Activated CD8-positive, alpha-beta memory T cell treated with anti-CD3 and anti-CD28 coated beads for 36 hours (primary cell): ENCODE measurements around the gene EBLN1. TPM values are rescaled to one million over a fixed set of nuclear protein-coding genes. Genes with fewer than 3 reads are reported as not detected.

ENCODE experiments used
- CTCF ChIA-PET: fragments of 350-600 bp; sonication (Branson Sonifier 250); formaldehyde crosslinking; loops from one replicate; lab custom pipeline; 2021; ENCODE audit warnings: antibody characterized with exemption; lab: Charles Lee
- POLR2A ChIA-PET: fragments of 350-600 bp; sonication (Branson Sonifier 250); formaldehyde crosslinking; loops from one replicate; lab custom pipeline; 2021; ENCODE audit warnings: antibody characterized with exemption; lab: Charles Lee
- total RNA-seq, 2 experiments: library from RNA; stranded (reverse); gene quantifications; one replicate each; pipeline ENCODE4 v1.2.3, GENCODE V29; 2021

EBLN1 gene
- total RNA-seq, result not detected

DNA sequence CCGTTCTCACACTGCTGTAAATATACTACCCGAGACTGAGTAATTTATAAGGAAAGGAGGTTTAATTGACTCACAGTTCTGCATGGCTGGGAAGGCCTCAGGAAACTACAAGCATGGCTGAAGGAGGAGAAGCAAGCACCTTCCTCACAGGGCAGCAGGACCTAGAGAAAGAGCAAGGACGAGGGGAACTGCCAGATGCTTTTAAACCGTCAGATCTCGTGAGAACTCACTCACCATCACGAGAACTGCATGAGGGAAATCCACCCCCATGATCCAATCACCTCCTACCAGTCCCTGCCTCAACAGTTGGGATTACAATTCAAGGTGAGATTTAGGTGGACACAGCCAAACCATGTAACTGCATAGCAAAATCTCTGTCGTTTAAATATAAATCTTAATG lies at the start of gene EBLN1:
TSS of gene EBLN1 (minus strand) at position 174 of the 400 bp plus-strand sequence. CDS start 8,032 bp downstream, outside the sequence.
- ChIA-PET POLR2A (no interaction called here), CTCF (no interaction called here)

DNA sequence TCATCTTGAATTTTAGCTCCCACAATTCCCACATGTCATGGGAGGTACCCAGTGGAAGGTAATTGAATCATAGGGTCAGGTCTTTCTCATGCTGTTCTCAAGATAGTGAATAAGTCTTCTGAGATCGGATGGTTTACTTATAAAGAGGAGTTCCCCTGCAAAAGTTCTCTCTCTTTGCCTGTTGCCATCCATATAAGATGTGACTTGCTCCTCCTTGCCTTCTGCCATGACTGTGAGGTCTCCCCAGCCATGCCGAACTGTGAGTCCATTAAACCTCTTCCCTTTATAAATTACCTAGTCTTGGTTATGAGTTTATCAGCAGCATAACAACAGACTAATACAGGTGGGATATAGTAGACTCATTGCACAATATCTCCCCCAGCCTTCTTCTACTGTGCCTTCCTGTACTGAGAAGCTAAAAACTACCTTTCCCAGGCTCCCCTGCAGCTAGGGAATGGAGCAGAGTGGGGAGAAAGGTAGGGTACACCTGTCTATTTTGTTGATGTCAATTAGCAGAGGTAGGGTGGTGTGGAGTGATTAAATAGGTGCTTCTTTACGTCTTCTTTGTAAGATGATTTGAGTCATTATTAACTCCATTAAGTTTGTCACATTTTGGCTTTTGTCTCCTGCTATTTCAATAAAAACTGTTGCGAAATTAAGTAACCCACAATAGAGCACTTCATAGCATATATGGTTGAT lies 48.2 kb upstream of the EBLN1 start:
- ChIA-PET POLR2A (no interaction called here), CTCF (interaction anchor here (0.6 kb wide), 1 partner anchor 20 kb away, joined by 3 read pairs; no protein-coding TSS in a partner anchor)

DNA sequence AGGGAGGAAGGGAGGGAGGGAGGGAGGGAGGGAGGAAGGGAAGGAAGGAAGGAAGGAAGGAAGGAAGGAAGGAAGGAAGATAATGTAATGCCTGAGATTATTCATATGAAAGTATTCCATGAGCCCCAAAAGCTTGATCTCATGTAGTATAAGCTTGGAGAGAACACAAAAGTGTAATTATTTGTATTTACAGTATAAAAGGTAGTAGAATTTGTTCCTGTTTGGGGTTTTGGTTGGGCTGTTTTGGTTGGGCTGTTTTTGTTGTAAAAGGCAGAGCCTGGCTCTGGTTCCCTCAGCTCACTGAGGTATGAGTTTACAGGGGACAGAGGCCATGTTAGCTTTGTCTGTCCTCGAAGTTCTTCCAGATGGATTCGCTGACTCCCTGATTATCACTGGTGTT lies 45.3 kb upstream of the EBLN1 start:
- ChIA-PET CTCF (no interaction called here), POLR2A (no interaction called here)

DNA sequence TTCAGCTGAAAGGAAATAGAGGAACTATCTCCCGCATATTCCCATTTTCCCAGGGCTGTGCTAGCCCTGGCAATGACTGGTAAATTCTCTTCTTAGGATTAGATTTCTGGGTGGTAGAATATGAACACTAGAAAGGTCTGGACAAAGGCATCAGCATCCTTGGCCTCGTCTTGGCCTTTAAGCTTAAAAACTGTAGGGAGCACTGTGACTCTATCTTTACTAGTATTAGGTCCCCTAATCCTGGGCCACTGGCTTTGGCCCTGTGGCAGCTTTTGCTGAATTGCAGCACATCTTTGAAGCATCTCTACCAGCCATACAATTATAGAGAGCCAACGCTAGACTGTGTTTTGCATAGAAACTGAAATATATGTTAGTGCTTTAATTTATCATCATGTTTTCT lies 41.5 kb upstream of the EBLN1 start:
- ChIA-PET CTCF (no interaction called here), POLR2A (interaction anchor here (0.7 kb wide), 1 partner anchor 732 kb away, joined by 7 read pairs; no protein-coding TSS in a partner anchor)

DNA sequence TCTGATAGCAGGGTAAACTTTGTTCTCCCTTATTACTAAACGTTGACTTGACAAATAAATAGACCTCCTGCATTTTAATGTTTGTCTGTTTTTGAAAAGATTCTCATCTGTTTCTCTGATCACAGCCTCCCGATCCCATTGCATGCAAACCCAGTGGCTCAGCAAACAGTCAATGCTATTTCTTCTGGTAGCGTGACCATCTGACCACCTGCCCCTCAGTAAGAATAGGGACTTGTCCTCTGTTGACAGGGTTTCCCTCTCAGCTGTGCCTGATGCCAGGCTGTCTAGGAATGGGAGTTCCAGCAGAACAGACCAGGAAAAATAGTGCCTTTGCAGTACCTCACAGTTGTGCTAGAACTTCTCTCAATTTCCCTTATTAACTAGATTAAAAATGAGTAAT lies 40.7 kb upstream of the EBLN1 start:
- POLR2A ChIA-PET, result interaction anchor here (0.7 kb wide), 1 partner anchor 731 kb away, joined by 7 read pairs; no protein-coding TSS in a partner anchor
- CTCF ChIA-PET, result interaction anchor here (0.6 to 0.7 kb wide), 2 partner anchors 168 to 252 kb away, joined by 4 to 6 read pairs; no protein-coding TSS in a partner anchor

DNA sequence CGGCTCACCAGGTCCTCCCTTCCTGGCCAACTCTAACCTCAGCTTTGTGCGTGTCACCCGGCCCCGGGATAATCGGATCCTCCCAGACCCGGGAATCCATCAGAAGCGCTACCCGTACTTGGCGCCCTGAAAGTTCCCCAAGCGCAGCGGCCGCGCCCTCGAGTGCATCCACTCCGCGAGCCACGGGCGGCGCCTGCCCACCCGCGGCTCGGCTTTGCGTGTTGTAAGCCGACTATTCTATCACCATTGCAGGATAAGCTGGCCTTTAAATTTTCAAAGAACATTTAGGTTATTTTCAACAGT lies 35.7 kb upstream of the EBLN1 start:
- ChIA-PET POLR2A (interaction anchor here (0.9 kb wide), 1 partner anchor 250 kb away, joined by 3 read pairs; the partner anchor contains the start of gene DNAJC1), CTCF (interaction anchor here (1.4 kb wide), 1 partner anchor 63 kb away, joined by 4 read pairs; the partner anchor contains the start of gene COMMD3)

DNA sequence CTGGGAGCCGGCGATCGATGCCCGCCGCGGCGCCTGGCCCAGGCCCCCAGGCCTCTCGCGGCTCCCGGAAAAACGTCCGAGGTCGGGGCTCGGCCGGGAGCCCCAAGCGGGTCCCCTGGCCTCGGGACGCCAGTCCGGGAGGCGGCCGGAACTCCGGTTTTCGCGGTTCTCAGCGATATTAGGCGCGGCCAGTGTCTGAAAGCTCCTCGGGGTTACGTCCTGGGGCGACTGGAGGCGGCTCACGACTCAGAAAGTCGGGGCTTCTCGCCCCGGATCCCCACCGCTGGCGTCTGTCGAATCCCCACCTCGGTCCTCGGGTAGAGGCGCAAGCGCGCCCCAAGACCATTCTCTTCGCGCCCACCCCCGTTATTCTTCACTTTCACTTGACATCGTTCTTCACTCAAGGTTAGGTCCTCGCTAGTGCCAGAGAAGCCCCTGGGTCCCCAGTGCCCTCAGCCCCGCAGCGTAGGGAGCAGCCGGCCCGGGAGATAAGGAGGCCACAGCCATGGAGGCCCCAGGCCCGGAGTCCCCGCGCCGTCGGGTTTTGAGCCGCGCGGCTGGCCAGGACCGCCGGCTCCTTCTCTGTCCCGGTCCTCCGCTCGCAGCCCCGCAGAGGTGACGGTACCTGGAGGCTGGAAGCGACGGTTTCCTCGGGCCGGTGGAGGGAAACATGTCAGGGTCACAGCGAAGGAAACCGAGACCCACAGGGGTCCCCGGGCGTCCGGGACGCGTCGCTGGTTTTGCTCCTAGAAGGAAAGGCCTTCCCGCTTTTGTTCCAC lies 35.2 kb upstream of the EBLN1 start:
- ChIA-PET POLR2A (no interaction called here), CTCF (interaction anchor here (1.4 kb wide), 1 partner anchor 63 kb away, joined by 4 read pairs; the partner anchor contains the start of gene COMMD3)

DNA sequence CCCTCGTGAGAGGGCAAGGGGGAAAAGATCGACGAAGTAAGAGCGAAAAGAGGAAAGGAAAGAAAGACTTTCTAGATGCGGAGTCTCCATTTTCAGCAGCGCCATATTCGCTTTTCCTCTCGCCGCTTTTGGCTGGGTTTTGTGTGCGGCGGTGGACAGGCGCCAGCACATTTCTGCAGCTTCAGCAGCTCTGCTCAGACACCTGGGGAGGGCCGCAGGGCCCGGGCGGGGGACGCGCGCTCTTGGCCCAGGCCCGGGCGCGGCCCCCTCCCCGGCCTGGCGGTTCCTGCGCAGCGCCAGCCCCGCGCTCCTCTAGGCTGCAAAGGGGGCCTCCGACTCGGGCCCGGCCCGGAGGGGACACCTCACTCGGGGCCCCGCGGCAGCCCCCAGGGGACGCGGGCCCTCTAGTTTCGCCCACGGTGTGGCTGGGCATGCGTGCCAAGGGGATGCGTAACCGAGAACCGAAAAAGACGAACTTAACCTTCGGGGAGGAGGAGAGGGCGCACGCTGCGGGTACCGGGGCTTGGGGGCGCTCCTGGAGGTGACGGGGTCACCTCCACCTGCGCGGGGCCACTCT lies 34.5 kb upstream of the EBLN1 start:
- ChIA-PET CTCF (no interaction called here), POLR2A (no interaction called here)

DNA sequence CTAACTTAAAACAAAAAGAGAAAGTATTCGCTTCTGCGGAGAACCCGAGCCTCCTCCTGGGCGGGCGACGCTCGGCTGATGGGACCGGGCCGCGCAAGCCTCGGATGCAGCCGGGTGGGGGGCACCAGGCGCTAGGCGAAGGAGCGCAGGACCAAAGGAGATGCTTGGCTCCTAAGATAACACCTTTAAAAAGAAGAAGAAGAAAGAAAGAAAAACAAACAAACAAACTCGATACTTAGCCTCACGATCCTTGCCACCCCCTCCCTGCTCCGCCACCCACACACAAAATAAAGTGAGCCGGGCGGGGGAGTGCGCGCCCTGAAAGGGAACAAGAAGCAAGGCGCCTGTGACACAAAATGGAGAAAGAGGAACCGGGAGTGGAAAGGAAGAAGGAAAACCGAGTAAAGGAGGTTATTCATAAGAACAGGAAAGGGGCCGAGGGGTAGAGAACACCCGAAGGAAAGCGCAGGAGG lies 34.0 kb upstream of the EBLN1 start:
- ChIA-PET CTCF (no interaction called here), POLR2A (no interaction called here)

DNA sequence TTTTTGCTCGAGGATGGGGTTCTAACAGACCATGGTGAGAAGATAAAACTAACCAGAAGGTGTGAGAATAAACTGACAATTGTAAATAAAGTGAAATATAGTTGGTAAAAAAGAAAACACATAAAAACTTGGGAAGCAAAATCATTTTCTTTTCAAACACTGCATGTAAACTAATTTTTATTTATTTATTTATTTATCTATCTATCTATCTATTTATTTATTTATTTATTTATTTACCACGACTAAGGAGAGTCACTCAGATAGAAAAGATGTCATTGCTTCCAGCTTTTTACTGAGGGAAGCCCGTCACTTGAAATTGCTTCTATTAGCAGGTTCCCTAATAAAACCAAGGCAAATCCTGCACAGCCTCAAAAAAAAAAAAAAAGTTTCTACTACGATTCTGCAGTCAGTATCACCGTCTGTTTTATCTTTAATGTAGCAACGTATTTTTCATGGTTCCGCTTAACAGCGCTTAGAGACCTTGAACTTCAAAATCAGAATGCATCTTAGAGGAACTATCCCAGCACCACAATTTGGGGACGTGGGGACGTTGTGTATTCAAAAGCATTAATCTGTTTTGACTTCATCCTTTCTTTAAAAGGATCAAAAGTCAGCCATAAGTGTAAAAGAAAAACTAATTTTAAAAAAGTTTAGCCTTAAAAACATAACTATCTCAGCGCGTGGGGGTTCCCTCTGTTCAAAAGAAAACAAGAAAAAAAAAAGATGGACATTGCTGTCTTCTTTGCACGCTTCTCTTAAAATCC lies 33.3 kb upstream of the EBLN1 start:
- ChIA-PET CTCF (no interaction called here), POLR2A (no interaction called here)

DNA sequence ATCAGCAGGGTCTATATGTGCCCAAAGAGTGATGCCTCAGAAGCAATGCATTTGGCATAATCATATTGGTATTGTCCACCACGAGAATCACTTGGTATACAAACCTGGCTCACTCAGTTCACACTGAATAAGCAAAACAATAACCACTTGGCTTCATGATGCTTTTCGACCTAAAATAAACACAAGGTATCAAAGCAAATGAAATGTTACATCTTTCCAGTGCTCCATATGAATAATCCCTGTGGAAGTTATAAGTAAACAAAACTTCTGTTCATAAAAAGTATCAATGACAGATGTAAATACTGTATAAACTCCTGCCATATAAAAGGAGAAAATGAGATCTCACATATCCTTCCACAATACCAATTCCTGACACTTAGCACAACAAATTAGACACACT lies 29.8 kb upstream of the EBLN1 start:
- CTCF ChIA-PET, result no interaction called here
- POLR2A ChIA-PET, result no interaction called here

DNA sequence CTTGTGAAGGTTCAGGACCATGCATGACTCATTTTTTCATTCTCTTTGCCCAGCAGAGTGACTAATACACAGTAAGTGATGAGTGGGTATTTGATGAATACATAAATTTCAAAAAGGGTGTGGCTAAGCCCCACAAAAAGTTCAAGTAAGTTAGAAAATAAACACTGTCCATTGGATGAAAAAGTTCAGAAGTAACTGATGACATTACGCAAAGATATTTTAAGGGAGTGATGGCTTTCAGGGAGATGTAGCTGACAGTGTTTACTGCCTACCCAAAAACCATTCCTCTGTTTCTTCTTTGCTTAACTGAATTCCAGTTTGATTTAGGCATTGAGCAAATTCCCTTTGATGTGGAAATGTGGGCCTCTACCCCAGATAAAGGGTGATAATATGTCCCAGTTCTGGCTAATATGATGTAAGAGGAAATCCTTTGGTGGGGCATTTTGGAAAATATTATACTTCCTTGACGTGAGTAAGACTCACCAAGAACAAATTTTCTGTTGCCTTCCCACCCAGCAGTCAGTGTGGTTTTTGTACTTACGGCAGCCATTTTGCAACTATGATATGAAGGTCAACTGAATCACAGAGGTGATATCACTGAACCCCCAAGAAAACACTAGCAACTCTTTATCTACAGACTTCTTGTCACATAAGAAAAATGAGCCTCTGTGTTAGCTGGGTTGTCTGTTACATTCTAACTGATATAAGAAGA lies 29.0 kb upstream of the EBLN1 start:
- POLR2A ChIA-PET, result no interaction called here
- CTCF ChIA-PET, result interaction anchor here (0.6 kb wide), 1 partner anchor 465 kb away, joined by 3 read pairs; no protein-coding TSS in a partner anchor

DNA sequence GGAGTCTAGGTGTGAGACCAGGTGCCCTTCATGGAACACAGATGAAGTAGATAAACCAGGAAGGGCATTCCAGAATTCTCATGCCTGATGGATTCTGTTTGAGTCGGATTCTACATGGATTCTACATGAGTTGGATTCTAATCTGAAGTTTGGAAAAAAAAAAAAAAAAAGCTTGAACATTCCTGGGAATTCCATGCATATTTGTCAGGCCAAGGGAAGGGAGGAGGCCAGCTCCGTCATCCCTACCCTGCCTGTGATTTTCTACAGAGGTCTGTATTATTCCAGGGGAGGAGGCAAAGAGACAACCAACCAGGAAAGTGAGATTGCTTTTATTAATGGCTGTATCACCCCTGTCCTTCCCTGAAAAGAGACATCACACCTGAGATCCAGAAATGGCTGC lies 27.8 kb upstream of the EBLN1 start:
- ChIA-PET CTCF (interaction anchor here (0.6 kb wide), 1 partner anchor 20 kb away, joined by 3 read pairs; no protein-coding TSS in a partner anchor), POLR2A (interaction anchor here (0.6 kb wide), 1 partner anchor 243 kb away, joined by 3 read pairs; no protein-coding TSS in a partner anchor)

DNA sequence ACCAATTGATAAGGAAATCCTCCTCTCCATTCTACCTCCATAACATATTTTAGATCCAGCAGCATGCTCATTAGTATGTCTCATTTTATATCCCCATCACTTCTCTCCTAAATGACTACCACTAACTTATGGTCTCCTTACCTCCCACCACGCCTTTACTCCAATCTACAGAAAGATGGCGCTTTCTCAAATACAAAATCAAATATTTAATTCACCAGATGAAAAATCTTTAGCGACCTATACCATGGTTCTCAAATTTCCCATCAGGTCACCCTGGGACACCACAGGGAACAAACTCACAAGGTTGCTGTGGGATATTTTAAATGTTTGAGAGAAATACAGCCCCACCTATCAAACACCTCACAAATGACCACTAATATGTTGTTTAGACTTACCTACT lies 27.0 kb upstream of the EBLN1 start:
- CTCF ChIA-PET, result no interaction called here
- POLR2A ChIA-PET, result no interaction called here

DNA sequence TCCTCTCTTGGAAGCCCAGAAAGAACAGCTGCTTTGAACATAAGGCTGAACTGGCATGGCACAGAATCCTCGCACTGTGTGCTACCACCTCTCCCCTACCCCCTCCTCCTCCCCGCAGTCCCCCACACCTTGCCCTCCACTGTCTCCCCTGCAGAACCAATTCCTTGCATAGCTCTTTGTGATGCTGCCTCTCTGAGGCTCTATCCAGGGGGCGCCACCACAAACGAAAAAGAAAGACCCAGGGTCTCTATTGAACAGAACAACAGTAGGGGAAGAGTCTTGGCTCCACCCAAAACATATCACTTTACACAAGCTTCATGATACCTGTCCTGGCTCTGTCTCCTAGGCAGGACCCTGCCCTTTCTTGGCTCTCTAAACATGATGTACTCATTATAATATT lies 26.2 kb upstream of the EBLN1 start:
- POLR2A ChIA-PET, result no interaction called here

DNA sequence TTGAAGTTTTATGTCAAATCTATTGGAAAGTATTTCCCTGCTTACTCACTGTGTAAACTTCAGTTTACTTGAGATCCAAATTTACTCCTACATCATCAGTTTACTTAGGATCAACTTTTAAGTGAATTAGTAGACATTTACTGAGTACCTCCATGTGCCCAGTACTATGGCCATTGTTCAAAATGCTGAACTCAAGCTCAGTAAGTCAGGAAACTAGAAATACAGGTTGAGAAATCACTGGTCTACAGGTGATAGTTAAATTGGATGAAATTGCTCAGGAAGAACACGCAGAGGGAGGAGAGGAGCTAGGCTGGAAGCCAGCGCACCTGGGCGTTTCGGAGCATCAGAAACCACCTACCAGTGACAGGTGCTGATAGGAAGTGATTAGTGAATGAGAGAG lies 25.5 kb upstream of the EBLN1 start:
- CTCF ChIA-PET, result no interaction called here
- POLR2A ChIA-PET, result no interaction called here

More for the DNA sequence above, 26.2 kb upstream of the EBLN1 start:
- CTCF ChIA-PET, result no interaction called here

DNA sequence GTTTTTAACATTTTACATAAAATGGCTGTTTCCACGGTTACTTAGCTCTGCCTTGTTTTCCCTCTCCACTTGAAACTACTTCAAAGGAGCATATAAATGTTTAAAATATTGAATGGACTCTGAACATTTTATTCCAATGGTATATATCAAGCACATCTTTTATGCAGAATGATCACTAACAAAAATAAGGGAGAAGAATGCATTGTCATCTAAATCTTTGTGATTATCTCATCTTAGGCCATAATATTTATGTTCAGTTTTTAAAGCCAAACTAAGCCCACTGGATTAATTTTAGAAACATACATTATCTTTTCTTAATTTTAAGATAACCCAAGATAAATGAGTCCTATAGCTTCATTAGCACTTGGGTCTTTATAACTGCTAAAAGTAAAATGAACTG lies 13.4 kb upstream of the EBLN1 start:
- CTCF ChIA-PET, result no interaction called here
- POLR2A ChIA-PET, result no interaction called here

DNA sequence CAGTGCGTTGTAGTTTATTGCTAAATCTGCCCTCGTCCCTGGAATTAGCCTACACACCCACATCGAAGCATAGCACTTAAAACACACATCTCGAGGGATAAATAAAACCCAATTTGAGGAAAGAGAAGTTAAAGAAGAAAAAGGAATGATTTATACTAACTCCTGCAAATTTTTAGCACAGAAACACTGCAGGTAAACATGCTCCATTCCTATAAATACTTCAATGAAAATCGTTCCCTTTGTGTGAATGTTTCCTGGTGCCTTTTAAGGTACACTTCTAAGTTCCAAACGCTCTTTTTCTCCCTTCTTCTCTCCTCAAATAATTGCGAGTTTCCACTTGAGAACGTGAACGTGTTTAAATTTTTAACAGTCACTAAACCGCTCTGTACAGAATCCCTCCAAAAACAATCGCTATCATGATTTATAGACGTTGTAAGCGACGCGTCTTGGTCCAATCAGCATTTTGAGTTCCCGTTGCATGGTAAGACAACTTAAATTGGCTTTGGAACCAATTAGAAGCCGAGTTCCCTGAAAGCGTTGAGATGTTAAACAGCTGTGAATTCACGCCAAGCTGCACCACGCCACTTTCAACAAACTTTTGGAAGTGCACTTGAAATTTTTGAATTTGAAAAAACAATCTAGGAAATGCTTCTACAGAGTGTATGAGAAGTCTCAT lies 12.5 kb upstream of the EBLN1 start:
- POLR2A ChIA-PET, result no interaction called here
- CTCF ChIA-PET, result no interaction called here
